GM12878 (cell line): Measurements from ENCODE around the gene TULP4. TPM values are rescaled to one million over a fixed set of nuclear protein-coding genes. Genes with fewer than 3 reads are reported as not detected.

Experiments used
- ATAC-seq: fragments of 200-7000 bp; cut with Tn5 transposase; 3 replicates; pipeline ENCODE4 v1.9.1; 2020; ENCODE audit warnings: mild to moderate bottlenecking, moderate library complexity
- BruUV-seq: library from RNA; stranded (reverse); fragments of 400-500 nt; replicated peaks from 2 replicates; lab custom pipeline; 2021; lab: Mats Ljungman, UMichigan
- CTCF ChIA-PET: fragments of 300-600 bp; sonication (Branson Sonifier 250); formaldehyde crosslinking; extraction: SDS; loops from one replicate; lab custom pipeline; 2021; ENCODE audit warnings: inconsistent platforms; lab: Yijun Ruan, JAX
- POLR2A ChIA-PET: fragments of 350-600 bp; formaldehyde crosslinking; extraction: SDS; loops from one replicate; lab custom pipeline; 2021; ENCODE audit warnings: inconsistent platforms; lab: Charles Lee
- RAD21 ChIA-PET: fragments of 300-600 bp; sonication (Branson Sonifier 250); formaldehyde crosslinking; loops from one replicate; lab custom pipeline; 2023; ENCODE audit warnings: antibody characterized with exemption; ENCODE audit not compliant: unreplicated experiment; lab: Charles Lee
- SMC1A ChIA-PET: fragments of 300-600 bp; sonication (Branson Sonifier 250); formaldehyde crosslinking; loops from one replicate; lab custom pipeline; 2023; ENCODE audit not compliant: unreplicated experiment, uncharacterized antibody; lab: Charles Lee
- DNase-seq: peaks from one replicate; pipeline ENCODE4 v3.0.0-alpha.2; 2011; ENCODE audit warnings: low read depth, low spot score
- FAIRE-seq: peaks from 3 replicates; lab custom pipeline; 2011; peaks lifted over from hg19 to GRCh38; lab: Jason Lieb, UNC
- H2AFZ ChIP-seq: 2 replicates; pipeline ENCODE4 v1.6.0; 2011; ENCODE audit warnings: low read depth, low read length, control low read depth; ENCODE audit not compliant: control insufficient read depth
- H3K27ac ChIP-seq: 2 replicates; pipeline ENCODE4 v1.5.1; 2011; ENCODE audit warnings: control low read depth; ENCODE audit not compliant: control insufficient read depth, insufficient read depth
- H3K27me3 ChIP-seq, 2 experiments: replicated peaks in 1 of 2; 2 replicates each; pipeline versions ENCODE4 v1.6.0 to v1.6.1; 2011; ENCODE audit warnings: low read length in 1 of 2; ENCODE audit not compliant: control insufficient read depth in 2 of 2, insufficient read depth in 2 of 2
- H3K36me3 ChIP-seq, 2 experiments: 2 replicates each; pipeline ENCODE4 v1.5.1; 2011; ENCODE audit warnings: low read length in 1 of 2; ENCODE audit not compliant: control insufficient read depth in 2 of 2, insufficient read depth in 2 of 2
- H3K4me1 ChIP-seq: 2 replicates; pipeline ENCODE4 v1.6.1; 2011; ENCODE audit warnings: mild to moderate bottlenecking, low read length, moderate library complexity, mixed read lengths; ENCODE audit not compliant: control insufficient read depth, insufficient read depth
- H3K4me2 ChIP-seq: 2 replicates; pipeline ENCODE4 v1.6.0; 2011; ENCODE audit warnings: control low read depth; ENCODE audit not compliant: control insufficient read depth, insufficient read depth
- H3K4me3 ChIP-seq: fragments of 200-600 bp; sonication (generic); 2 replicates; pipeline ENCODE4 v1.5.1; 2016
- H3K79me2 ChIP-seq: 2 replicates; pipeline ENCODE4 v1.6.0; 2011; ENCODE audit warnings: low read length; ENCODE audit not compliant: control insufficient read depth, insufficient read depth
- H3K9ac ChIP-seq: 2 replicates; pipeline ENCODE4 v1.8.0; 2011; ENCODE audit warnings: low read length, control low read depth, mixed read lengths; ENCODE audit not compliant: control insufficient read depth, insufficient read depth
- H3K9me3 ChIP-seq: replicated peaks from 3 replicates; pipeline ENCODE4 v1.5.1; 2011; ENCODE audit warnings: mild to moderate bottlenecking, low read length; ENCODE audit not compliant: control insufficient read depth, insufficient read depth
- H4K20me1 ChIP-seq: 2 replicates; pipeline ENCODE4 v1.6.0; 2011; ENCODE audit not compliant: control insufficient read depth, insufficient read depth
- EP300 ChIP-seq, 2 experiments: fragments of 150-350 bp in 1 of 2; IDR thresholded peaks; 2 replicates each; pipeline ENCODE4 v1.6.1; 2011 to 2012; ENCODE audit warnings: low read depth in 2 of 2, low read length in 2 of 2, borderline replicate concordance in 1 of 2, improper control_type of control experiment in 1 of 2, inconsistent platforms in 1 of 2; ENCODE audit not compliant: control insufficient read depth in 1 of 2
- FOXM1 ChIP-seq: IDR thresholded peaks from 2 replicates; pipeline ENCODE4 v1.6.1; 2012; ENCODE audit warnings: low read depth, mild to moderate bottlenecking, inconsistent platforms, low read length, moderate library complexity
- HCFC1 ChIP-seq: fragments of 150-350 bp; IDR thresholded peaks from 2 replicates; pipeline ENCODE4 v1.6.1; 2014; ENCODE audit warnings: low read length
- MTA3 ChIP-seq: IDR thresholded peaks from 2 replicates; pipeline ENCODE4 v1.6.1; 2012; ENCODE audit warnings: low read length, inconsistent platforms, borderline replicate concordance
- POLR2AphosphoS2 ChIP-seq: IDR thresholded peaks from 2 replicates; pipeline ENCODE4 v1.6.1; 2011; ENCODE audit warnings: low read depth, mild to moderate bottlenecking, low read length, improper control_type of control experiment, moderate library complexity
- RAD21 ChIP-seq: IDR thresholded peaks from 2 replicates; pipeline ENCODE4 v1.6.1; 2011; ENCODE audit warnings: mild to moderate bottlenecking, low read depth, low read length, moderate library complexity; ENCODE audit not compliant: insufficient read depth
- RB1 ChIP-seq: fragments of 450-650 bp; formaldehyde crosslinking; IDR thresholded peaks from 2 replicates; pipeline ENCODE4 v1.6.1; 2017; ENCODE audit warnings: mild to moderate bottlenecking, borderline replicate concordance
- SMC3 ChIP-seq: IDR thresholded peaks from 2 replicates; pipeline ENCODE4 v1.6.1; 2011; ENCODE audit warnings: low read length, improper control_type of control experiment, borderline replicate concordance
- SUZ12 ChIP-seq: fragments of 200-600 bp; sonication (generic); IDR thresholded peaks from one replicate; pipeline ENCODE4 v1.6.1; 2018; ENCODE audit warnings: antibody characterized with exemption, mild to moderate bottlenecking; ENCODE audit not compliant: unreplicated experiment
- TBL1XR1 ChIP-seq: IDR thresholded peaks from 2 replicates; pipeline ENCODE4 v1.6.1; 2012; ENCODE audit warnings: low read depth, low read length, improper control_type of control experiment
- WGBS: methylation state at CpG from one replicate; pipeline ENCODE4 v1.1.6; 2016; ENCODE audit warnings: low lambda C conversion rate; ENCODE audit not compliant: insufficient replicate concordance, insufficient coverage; ENCODE audit errors: missing lambda C conversion rate; 5-methylcytosine and 5-hydroxymethylcytosine counted together
- in situ Hi-C: fragments of 300-500 bp; cut with MboI; formaldehyde crosslinking; loops from 9 replicates; pipeline ENCODE4 v1.14.3; 2018; ENCODE audit warnings: mixed read lengths
- intact Hi-C: fragments of 100-400 bp; cut with micrococcal nuclease; formaldehyde crosslinking; loops from one replicate; pipeline ENCODE4 v1.14.2; 2022; ENCODE audit not compliant: unreplicated experiment
- polyA plus RNA-seq, 11 experiments: library from polyadenylated mRNA; depleted of rRNA in 4 of 11; unstranded in 6 of 11; stranded (reverse) in 5 of 11; fragments of >200 nt; fragmentation: Nextera tagmentation in 4 of 11; fragmentation: Illumina TruSeq in 1 of 11; extraction: Ambion mirVana in 4 of 11; extraction: Trizol in 1 of 11; gene quantifications; 1 replicate in 1 of 11; 2 replicates in 10 of 11; pipeline versions ENCODE4 v1.2.1 to v1.2.3, GENCODE V29; 2011 to 2016; ENCODE audit warnings: inconsistent platforms in 2 of 11, missing spikeins in 2 of 11, low read depth in 1 of 11
- total RNA-seq, 4 experiments: library from RNA; depleted of rRNA in 3 of 4; stranded (reverse); fragments of >200 nt in 3 of 4; fragmentation: Illumina TruSeq in 1 of 4; extraction: Trizol in 1 of 4; gene quantifications; 2 replicates each; pipeline versions ENCODE4 v1.2.1 to v1.2.3, GENCODE V29; 2013 to 2021
- TF ChIP-seq, protein P1 (sequence below): fragments of 450-650 bp; IDR thresholded peaks from 2 replicates; pipeline ENCODE4 v1.6.1; 2016; ENCODE audit warnings: mild to moderate bottlenecking
- TF ChIP-seq, protein P2 (sequence below): IDR thresholded peaks from 2 replicates; pipeline ENCODE4 v1.6.1; 2012; ENCODE audit warnings: mild to moderate bottlenecking, low read depth, low read length

TULP4 gene
- total and polyA plus RNA-seq, 10 of the 15 experiments (the other 5 are each of a cell fraction or from before 2014, with no cell fraction given): 0.73 to 31.8 (median 14.0) TPM

DNA sequence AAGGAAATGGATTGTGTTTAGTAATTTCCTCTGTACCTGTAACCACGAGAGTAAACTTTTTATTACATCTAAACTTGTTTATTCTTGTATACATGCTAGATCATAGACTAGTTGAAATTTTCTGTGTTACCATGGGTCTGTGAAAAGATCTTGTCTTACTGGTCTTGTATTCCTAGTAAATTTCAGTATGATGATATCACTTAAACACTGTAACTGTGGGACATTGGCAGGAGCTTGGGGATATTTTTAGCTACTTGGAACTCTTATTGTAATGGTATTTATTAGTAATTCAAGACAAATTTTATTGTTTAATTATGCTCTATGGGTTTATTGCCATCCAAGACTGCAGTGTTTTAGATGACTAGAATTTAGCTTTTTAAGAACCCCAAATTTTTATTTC lies 25.9 kb upstream of the TULP4 start:
- WGBS: 29% methylated on average over 1 of the region's 1 CpG
- no TSS peak for BruUV-seq
- POLR2A ChIA-PET: no interaction called here
- H3K9me3 ChIP-seq: no peaks in the 10 kb centered on the region
- no peaks in the 10 kb centered on the region for H3K27me3 ChIP-seq
- ATAC-seq (no peak), FAIRE-seq (no peak), DNase-seq (no peak)
- H2AFZ ChIP-seq: no peak overlapping the region
- H3K4me2 ChIP-seq: no peak overlapping the region
- H3K9ac ChIP-seq: no peak overlapping the region
- H3K4me3 ChIP-seq: no peak overlapping the region
- H3K79me2 ChIP-seq: peaks cover 12% of the 10 kb centered on the region
- TF ChIP-seq RB1 (no peak), SUZ12 (no peak), HCFC1 (no peak)
- H3K36me3 ChIP-seq: no peaks in the 10 kb centered on the region; a peak in 1 of 4 replicates
- intact Hi-C loops: no loop called here
- CTCF ChIA-PET: interaction anchor here (1.2 to 3.0 kb wide), 2 partner anchors 44 to 232 kb away, joined by 3 to 8 read pairs; no protein-coding TSS in a partner anchor
- SMC1A ChIA-PET: interaction anchor here (1.1 to 2.7 kb wide), 3 partner anchors 14 to 71 kb away, joined by 3 to 13 read pairs (median 5); no protein-coding TSS in a partner anchor
- H3K4me1 ChIP-seq: peaks cover 18% of the 10 kb centered on the region
- H4K20me1 ChIP-seq: no peaks in the 10 kb centered on the region
- RAD21 ChIA-PET: no interaction called here
- no peak overlapping the region for H3K27ac ChIP-seq
- in situ Hi-C loops: no loop called here

DNA sequence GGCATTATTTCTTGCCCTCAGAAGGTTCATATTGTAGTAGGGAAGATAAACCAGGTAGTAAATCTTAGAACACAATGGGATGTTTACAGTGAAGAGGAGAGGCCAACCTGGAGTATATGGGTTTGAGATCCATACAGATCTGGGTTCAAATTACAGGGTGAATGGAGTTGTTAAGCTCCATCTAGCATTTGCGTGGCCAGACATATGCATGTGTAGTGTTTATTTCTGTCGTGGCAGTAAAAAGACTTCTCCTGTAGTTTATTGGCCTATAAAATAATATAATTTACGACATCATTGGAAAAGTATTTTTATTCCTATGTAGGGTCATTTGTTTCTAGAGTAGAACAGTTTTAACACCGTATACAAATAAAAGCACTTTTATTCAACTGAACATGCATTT lies 25.2 kb upstream of the TULP4 start:
- ChIA-PET CTCF (interaction anchor here (1.2 to 3.0 kb wide), 2 partner anchors 45 to 232 kb away, joined by 3 to 8 read pairs; no protein-coding TSS in a partner anchor), RAD21 (interaction anchor here (0.5 kb wide), 1 partner anchor 16 kb away, joined by 3 read pairs; no protein-coding TSS in a partner anchor), SMC1A (interaction anchor here (1.1 to 2.0 kb wide), 2 partner anchors 16 to 70 kb away, joined by 3 to 5 read pairs; no protein-coding TSS in a partner anchor), POLR2A (no interaction called here)
- FAIRE-seq (no peak), ATAC-seq (no peak), DNase-seq (no peak)
- in situ Hi-C loops (no loop called here), intact Hi-C loops (no loop called here)
- H3K9ac ChIP-seq: no peak overlapping the region
- TF ChIP-seq, protein P1, sequence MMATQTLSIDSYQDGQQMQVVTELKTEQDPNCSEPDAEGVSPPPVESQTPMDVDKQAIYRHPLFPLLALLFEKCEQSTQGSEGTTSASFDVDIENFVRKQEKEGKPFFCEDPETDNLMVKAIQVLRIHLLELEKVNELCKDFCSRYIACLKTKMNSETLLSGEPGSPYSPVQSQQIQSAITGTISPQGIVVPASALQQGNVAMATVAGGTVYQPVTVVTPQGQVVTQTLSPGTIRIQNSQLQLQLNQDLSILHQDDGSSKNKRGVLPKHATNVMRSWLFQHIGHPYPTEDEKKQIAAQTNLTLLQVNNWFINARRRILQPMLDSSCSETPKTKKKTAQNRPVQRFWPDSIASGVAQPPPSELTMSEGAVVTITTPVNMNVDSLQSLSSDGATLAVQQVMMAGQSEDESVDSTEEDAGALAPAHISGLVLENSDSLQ: no peak
- TF ChIP-seq MTA3 (no peak), SMC3 (no peak), RAD21 (no peak), TBL1XR1 (no peak), POLR2AphosphoS2 (no peak), FOXM1 (no peak), EP300 (IDR thresholded peaks at IDR 0.05; ENCODE audit: borderline replicate concordance in 1 of 2, control insufficient read depth in 1 of 2, low read depth in 2 of 2, low read length in 2 of 2) (no peak)
- TF ChIP-seq, protein P2, sequence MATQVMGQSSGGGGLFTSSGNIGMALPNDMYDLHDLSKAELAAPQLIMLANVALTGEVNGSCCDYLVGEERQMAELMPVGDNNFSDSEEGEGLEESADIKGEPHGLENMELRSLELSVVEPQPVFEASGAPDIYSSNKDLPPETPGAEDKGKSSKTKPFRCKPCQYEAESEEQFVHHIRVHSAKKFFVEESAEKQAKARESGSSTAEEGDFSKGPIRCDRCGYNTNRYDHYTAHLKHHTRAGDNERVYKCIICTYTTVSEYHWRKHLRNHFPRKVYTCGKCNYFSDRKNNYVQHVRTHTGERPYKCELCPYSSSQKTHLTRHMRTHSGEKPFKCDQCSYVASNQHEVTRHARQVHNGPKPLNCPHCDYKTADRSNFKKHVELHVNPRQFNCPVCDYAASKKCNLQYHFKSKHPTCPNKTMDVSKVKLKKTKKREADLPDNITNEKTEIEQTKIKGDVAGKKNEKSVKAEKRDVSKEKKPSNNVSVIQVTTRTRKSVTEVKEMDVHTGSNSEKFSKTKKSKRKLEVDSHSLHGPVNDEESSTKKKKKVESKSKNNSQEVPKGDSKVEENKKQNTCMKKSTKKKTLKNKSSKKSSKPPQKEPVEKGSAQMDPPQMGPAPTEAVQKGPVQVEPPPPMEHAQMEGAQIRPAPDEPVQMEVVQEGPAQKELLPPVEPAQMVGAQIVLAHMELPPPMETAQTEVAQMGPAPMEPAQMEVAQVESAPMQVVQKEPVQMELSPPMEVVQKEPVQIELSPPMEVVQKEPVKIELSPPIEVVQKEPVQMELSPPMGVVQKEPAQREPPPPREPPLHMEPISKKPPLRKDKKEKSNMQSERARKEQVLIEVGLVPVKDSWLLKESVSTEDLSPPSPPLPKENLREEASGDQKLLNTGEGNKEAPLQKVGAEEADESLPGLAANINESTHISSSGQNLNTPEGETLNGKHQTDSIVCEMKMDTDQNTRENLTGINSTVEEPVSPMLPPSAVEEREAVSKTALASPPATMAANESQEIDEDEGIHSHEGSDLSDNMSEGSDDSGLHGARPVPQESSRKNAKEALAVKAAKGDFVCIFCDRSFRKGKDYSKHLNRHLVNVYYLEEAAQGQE: no peak
- no peak overlapping the region for H3K4me3 ChIP-seq
- no peaks in the 10 kb centered on the region for H3K9me3 ChIP-seq
- H3K27ac ChIP-seq: no peak overlapping the region
- H3K27me3 ChIP-seq: no peaks in the 10 kb centered on the region
- H4K20me1 ChIP-seq: no peaks in the 10 kb centered on the region
- no peaks in the 10 kb centered on the region; a peak in 1 of 4 replicates for H3K36me3 ChIP-seq
- no TSS peak for BruUV-seq
- peaks cover 23% of the 10 kb centered on the region for H3K4me1 ChIP-seq
- H3K79me2 ChIP-seq: peaks cover 16% of the 10 kb centered on the region
- 97% methylated on average over 4 of the region's 4 CpGs for WGBS
- H2AFZ ChIP-seq: no peak overlapping the region
- no peak overlapping the region for H3K4me2 ChIP-seq
